ENCODE results near the gene CAVIN4. TPM values are rescaled to one million over a fixed set of nuclear protein-coding genes. Genes with fewer than 3 reads are reported as not detected.

CAVIN4 gene
- 1 to 10 TPM; 2.4 to 4.5 (median 3.2) TPM for polyA plus RNA-seq (ENCODE audit: insufficient read length in 4 of 4)

- no peak for DNase-seq (ENCODE audit: low read depth in 4 of 4, low spot score in 3 of 4)
These were observed at the start of gene CAVIN4 for GRCh38 chr9:100577776-100578448. Gene CAVIN4, plus strand, starts transcription at chr9:100578079. Its CDS starts 65 bp downstream, at chr9:100578144.

- no peak for DNase-seq (ENCODE audit: low read depth in 4 of 4, low spot score in 3 of 4)
These were observed 43.5 kb upstream of the CAVIN4 start for GRCh38 chr9:100534401-100534800.

GRCh38 chr9:100540327-100540726 lies 37.6 kb upstream of the CAVIN4 start:
- no peak for DNase-seq (ENCODE audit: low read depth in 4 of 4, low spot score in 3 of 4)

GRCh38 chr9:100549048-100549447 lies 28.8 kb upstream of the CAVIN4 start:
- DNase-seq (ENCODE audit: low read depth in 4 of 4, low spot score in 3 of 4), result no peak

DNA sequence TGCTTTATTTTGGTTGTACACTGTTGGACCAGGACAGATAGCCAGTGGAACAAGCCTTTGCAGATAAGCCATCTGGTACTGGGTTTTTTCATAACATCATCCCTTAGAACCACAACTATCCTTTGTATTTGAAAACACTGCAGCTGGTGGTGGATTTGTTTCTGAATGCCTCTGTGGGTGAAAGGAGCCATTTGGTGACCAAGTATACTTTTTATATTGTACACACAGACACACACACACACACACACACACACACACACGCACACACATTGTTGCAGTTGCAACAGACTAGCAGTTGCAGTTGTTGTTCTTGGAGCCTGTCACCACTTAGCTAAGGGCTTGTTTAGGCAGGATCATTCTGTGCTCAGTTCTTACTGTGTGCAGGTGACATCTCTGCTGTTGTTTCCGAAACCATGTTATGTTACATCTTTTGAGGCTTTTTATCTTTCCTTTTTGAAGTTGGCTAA lies 22.9 kb upstream of the CAVIN4 start:
- no peak for DNase-seq (ENCODE audit: low read depth in 4 of 4, low spot score in 3 of 4)

- DNase-seq (ENCODE audit: low read depth in 4 of 4, low spot score in 3 of 4), result no peak
These were observed 22.4 kb upstream of the CAVIN4 start for GRCh38 chr9:100555471-100555870.

GRCh38 chr9:100557053-100557452 lies 20.8 kb upstream of the CAVIN4 start:
- DNase-seq (ENCODE audit: low read depth in 4 of 4, low spot score in 3 of 4), result no peak

GRCh38 chr9:100561256-100561655 lies 16.6 kb upstream of the CAVIN4 start:
- no peak for DNase-seq (ENCODE audit: low read depth in 4 of 4, low spot score in 3 of 4)

GRCh38 chr9:100567856-100568255 lies 10.0 kb upstream of the CAVIN4 start:
- DNase-seq (ENCODE audit: low read depth in 4 of 4, low spot score in 3 of 4), result no peak

- DNase-seq (ENCODE audit: low read depth in 4 of 4, low spot score in 3 of 4), result no peak
These were observed 4.1 kb upstream of the CAVIN4 start for GRCh38 chr9:100573655-100574260.

- no peak for DNase-seq (ENCODE audit: low read depth in 4 of 4, low spot score in 3 of 4)
These were observed 2.9 kb upstream of the CAVIN4 start for GRCh38 chr9:100575006-100575405.

GRCh38 chr9:100575765-100576386 lies 2.0 kb upstream of the CAVIN4 start:
- DNase-seq (ENCODE audit: low read depth in 4 of 4, low spot score in 3 of 4), result no peak

- no peak for DNase-seq (ENCODE audit: low read depth in 4 of 4, low spot score in 3 of 4)
These were observed 731 bp downstream of the CAVIN4 start for GRCh38 chr9:100578610-100579009.

- no peak for DNase-seq (ENCODE audit: low read depth in 4 of 4, low spot score in 3 of 4)
These were observed 1.8 kb downstream of the CAVIN4 start for GRCh38 chr9:100579665-100580064.

DNA sequence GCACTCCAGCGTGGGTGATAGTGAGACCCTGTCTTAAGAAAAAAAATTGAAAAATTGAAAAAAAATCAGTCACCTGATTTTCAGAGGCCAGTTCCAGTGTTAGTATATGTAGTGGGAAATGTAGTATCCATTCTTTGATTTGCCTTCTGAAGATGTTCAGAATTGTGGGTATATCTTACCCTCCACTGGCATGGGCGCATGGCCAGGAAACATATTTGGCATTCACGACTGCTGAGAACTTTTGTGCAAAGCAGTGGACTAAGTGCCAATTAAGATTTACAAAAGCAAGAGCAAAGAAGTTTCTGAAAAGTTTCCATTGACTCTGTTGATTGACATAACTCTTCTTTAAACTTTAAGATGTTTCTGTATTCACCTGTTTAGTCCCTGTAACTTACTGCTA lies 2.4 kb downstream of the CAVIN4 start:
- DNase-seq (ENCODE audit: low read depth in 4 of 4, low spot score in 3 of 4), result no peak

- DNase-seq (ENCODE audit: low read depth in 4 of 4, low spot score in 3 of 4), result no peak
These were observed 3.2 kb downstream of the CAVIN4 start for GRCh38 chr9:100581081-100581480.

DNA sequence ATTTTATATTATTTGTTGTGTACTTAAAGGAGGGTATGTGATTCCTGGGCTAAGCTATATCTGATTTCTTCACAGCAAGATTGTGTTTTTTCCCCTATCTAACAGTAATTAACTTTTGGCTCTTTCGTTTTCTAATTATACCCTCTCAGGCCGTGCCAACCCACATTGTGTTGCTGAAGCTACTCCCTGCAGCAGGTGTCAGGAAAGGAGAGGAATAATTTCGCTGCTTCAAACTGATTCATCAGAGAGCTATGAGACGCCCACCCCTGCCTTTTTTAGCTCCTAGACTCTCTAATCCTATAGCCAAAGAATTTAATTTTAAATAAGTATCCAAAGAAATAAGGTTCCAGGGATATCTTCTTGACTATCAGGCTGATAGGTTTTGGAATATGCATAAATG lies 3.8 kb downstream of the CAVIN4 start:
- no peak for DNase-seq (ENCODE audit: low read depth in 4 of 4, low spot score in 3 of 4)

DNA sequence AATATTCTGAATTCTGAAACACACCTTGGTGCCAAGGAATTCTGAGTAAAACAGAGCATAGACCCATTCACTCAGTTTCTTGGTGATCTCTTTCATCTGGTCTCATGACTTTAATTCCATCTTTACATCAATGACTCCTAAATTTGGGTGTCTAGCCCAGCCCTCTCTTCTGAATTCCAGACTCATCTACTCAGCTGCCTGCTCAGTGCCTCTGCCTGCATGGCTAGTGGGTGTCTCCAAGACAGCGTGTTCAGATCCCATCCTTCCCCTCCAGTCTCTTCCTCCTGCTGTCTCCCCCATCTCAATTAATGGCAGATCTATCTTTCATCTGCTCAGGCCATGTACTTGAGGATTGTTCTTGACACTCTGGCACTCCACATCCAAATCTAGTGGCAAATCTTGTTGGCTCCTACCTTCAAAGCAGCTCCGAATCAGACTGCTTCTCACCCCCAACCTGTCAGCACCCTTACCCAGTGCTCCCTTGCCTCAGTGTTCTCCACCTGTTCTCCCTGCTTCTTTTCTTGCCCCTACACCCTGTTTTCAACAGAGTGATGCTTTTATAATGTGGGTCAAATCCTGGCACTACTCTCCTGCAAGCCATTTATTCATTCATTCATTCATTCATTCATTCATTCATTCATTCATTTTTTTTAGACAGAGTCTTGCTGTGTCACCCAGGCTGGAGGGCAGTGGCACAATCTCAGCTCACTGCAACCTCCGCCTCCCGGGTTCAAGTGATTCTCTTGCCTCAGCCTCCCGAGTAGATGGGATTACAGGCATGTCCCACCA lies 5.3 kb downstream of the CAVIN4 start:
- DNase-seq (ENCODE audit: low read depth in 4 of 4, low spot score in 3 of 4), result no peak

- no peak for DNase-seq (ENCODE audit: low read depth in 4 of 4, low spot score in 3 of 4)
These were observed 7.1 kb downstream of the CAVIN4 start for GRCh38 chr9:100584951-100585350.

- DNase-seq (ENCODE audit: low read depth in 4 of 4, low spot score in 3 of 4), result no peak
These were observed 8.2 kb downstream of the CAVIN4 start for GRCh38 chr9:100586093-100586492.

- no peak for DNase-seq (ENCODE audit: low read depth in 4 of 4, low spot score in 3 of 4)
These were observed 9.5 kb downstream of the CAVIN4 start for GRCh38 chr9:100587375-100587774.
